GM19463 (cell line): Measurements from ENCODE around the gene COQ2.
A peak's percentile ranks its signal among the peaks of the same experiment; 100 is the strongest.

ENCODE experiments used
- ATAC-seq: cut with Tn5 transposase; IDR thresholded peaks from one replicate; pipeline ENCODE4 v1.9.1; 2021; ENCODE audit warnings: mild to moderate bottlenecking, moderate library complexity; ENCODE audit not compliant: unreplicated experiment

Gene COQ2

DNA sequence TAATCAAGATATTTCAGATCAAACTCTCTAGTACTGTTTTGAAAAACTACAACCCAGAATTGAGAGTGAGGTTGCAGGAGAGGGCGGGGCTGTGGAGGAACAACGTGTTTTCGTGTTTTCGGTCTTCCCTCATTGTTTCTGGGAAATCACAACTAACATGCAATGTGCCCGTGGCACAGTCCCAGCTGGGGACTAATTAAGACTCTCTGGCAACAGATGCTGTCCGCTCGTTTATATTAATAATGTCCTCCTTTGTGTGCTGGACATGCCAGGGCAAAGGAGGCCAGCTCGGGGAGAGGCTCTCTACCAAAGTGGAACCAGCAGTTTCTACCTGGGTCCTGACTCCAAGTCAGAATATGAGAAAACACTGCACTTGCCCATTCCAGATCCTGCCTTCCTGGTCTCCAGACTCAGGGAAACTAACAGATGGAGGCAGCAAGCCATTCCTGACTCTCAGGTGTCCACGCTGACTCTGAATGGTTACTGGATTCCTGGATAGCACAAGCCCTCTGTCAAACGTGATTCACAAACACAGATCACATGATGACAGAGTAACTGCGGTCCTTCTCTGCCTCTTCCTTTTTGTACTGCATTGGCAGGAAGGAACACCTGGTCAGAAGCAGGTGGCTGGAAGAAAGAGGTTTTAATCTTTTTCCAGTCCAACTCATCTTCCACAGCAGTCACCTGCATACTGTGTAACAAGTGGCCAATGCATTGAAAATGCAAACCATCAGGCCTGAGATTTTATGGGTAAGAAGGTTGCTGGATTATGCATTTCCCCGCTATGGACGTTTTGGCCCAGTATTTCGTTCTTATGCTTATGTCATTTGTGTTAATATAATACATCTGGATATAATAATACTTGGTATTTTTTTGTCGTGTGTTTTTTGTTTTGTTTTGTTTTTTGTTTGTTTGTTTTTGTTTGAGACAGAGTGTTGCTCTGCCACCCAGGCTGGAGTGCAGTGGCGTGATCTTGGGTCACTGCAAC is 65.0 kb downstream of the COQ2 start:
- no peak for ATAC-seq

DNA sequence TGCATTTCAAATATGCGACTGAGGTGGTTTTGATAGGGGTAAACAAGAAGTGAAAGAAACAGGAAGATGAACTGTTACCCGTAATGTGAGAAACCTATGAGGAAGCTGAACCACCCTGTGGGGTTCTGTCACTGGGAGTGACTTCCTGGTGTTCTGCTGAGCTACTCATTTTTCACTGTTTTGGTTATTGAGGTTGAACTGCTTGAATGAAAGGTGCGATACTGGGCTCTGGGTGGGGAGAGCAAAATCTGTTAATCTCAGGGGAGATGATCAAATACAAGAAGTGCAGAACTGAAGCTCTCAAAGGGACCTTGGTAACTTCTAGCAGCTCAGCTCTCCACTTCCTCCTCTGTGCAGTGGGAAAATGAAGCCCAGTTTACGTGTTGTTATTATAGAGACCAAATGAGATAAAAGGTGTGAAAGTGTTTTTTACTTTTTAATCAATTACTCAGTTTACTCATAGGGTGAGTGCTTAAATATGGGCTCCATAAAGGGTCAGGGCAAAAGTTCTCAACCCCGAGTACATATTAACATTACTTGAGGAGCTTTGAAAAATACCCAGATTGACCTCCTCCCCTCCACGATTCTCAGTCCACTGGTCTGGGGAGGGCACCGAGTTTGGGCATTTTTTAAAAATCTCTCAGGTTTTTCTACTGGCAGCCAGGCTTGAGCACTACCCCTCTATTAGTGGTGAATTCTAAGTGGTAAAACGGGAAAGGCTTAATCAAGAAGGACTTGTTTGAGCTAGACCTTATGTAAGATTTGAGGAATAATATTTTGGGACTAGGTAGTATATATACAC is 66.7 kb downstream of the COQ2 start:
- ATAC-seq, result peak; percentile 72

DNA sequence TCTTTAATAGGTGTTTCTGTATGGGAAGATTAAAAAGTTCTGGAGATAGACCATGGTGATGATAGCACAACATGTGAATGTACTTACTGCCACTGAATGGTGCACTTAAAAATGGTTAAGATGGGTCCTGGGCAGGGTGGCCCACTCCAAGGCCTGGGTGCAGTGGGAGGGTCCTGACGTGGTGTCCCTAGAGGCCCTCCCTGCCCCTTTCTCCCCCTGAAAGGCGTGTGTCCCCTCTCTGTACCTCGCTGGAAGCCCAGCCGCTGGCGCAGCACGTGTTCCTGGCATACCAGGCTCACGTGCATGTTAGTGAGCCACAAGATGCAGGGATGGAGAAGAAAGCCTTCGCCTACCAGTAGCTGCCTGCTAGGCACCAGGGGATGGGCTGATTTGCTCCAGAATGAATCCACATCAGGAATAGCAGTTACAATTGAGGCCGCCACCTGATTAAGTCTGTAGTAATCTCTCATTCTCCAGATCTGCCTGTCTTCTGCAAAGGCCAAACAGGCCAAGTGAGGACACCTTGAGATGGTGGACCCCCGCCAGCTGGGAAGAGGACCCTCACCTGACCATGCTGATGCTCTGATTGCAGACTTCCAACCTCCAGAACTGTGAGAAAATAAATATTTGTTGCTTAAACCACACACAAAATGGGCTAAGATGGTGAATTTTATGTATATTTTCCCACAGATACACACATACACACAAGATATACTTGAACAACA is 67.5 kb downstream of the COQ2 start:
- no peak for ATAC-seq

DNA sequence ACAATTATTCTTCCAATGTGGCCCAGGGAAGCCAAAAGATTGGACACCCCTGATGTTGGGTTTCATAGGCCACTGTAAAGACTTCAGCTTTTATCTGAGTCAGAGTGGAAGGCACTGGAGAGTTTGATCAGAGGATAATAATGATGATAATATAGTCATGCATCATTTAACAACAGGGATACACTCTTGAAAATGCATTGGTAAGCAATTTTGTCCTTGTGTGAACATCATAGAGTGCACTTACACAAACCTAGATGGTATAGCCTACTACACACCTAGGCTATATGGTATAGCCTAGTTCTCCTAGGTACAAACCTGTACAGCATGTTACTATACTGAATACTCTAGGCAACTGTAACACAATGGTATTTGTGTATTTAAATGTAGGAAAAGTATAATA is 70.5 kb downstream of the COQ2 start:
- ATAC-seq, result no peak
